OCI-LY3 (cell line): ENCODE results near the gene CCL20.

Source experiments
- CTCF ChIP-seq: fragments of 200-600, 300-600 bp; sonication (generic); IDR thresholded peaks from 2 replicates; pipeline ENCODE4 v1.5.1; 2014; ENCODE audit warnings: antibody characterized with exemption, low read length, low read depth
- EZH2phosphoT487 ChIP-seq: fragments of 200-600 bp; shearing (Covaris generic); IDR thresholded peaks from 2 replicates; pipeline ENCODE4 v1.6.1; 2018; ENCODE audit warnings: antibody characterized with exemption, mixed run types, low read depth

- TF ChIP-seq CTCF = no peak
- TF ChIP-seq EZH2phosphoT487 = no peak
Observed at GRCh38 chr2:227796045-227796711, 17.5 kb upstream of the CCL20 start.
